Thoracic aorta (tissue), 2 donors: Measurements from ENCODE around the gene SLC41A3. TPM values are rescaled to one million over a fixed set of nuclear protein-coding genes. Genes with fewer than 3 reads are reported as not detected.

Experiments
- ATAC-seq: fragments of 150-250 bp; one replicate; pipeline ENCODE4 v1.8.0; 2017; ENCODE audit warnings: low read depth; ENCODE audit not compliant: insufficient number of reproducible peaks, low FRiP score
- DNase-seq: peaks from one replicate; pipeline ENCODE4 v3.0.0-alpha.2; 2020; ENCODE audit warnings: low spot score
- H3K27ac ChIP-seq, 2 donors: fragments of 200-600 bp; sonication (generic); 1 replicate in 1 of 2; 2 replicates in 1 of 2; pipeline ENCODE4 v1.5.1; 2016; ENCODE audit warnings: mild to moderate bottlenecking in 2 of 2, moderate library complexity in 2 of 2
- H3K27me3 ChIP-seq: fragments of 200-600 bp; sonication (generic); replicated peaks from 2 replicates; pipeline ENCODE4 v1.6.0; 2016; ENCODE audit warnings: mild to moderate bottlenecking; ENCODE audit not compliant: insufficient read depth
- H3K36me3 ChIP-seq: fragments of 200-600 bp; sonication (generic); one replicate; pipeline ENCODE4 v1.5.1; 2016
- H3K4me1 ChIP-seq, 2 donors: fragments of 200-600 bp; sonication (generic); 1 replicate in 1 of 2; 2 replicates in 1 of 2; pipeline versions ENCODE4 v1.5.1 to v1.6.0; 2016; ENCODE audit warnings: low read depth in 2 of 2, mild to moderate bottlenecking in 1 of 2; ENCODE audit not compliant: control insufficient read depth in 1 of 2
- H3K4me3 ChIP-seq: fragments of 200-600 bp; sonication (generic); 2 replicates; pipeline ENCODE4 v1.5.1; 2016; ENCODE audit warnings: mild to moderate bottlenecking
- H3K9me3 ChIP-seq: fragments of 200-600 bp; sonication (generic); 2 replicates; pipeline ENCODE4 v1.5.1; 2016
- CTCF ChIP-seq: fragments of 200-600 bp; sonication (generic); IDR thresholded peaks from one replicate; pipeline ENCODE4 v1.5.1; 2019; ENCODE audit warnings: antibody characterized with exemption
- total RNA-seq, 2 donors: library from RNA; depleted of rRNA; stranded (reverse); fragments of >200 nt; gene quantifications; one replicate each; pipeline versions ENCODE4 v1.1.0 to v1.2.3, GENCODE V29; 2016

SLC41A3 gene
- total RNA-seq, 2 donors from 2014 or later, result 70.9 to 106 TPM

GRCh38 chr3:126052196-126053058 lies 31.5 kb downstream of the SLC41A3 start:
- no peak overlapping the region for H3K27ac ChIP-seq
- peaks cover 4% of the 10 kb centered on the region for H3K36me3 ChIP-seq
- no peaks in the 10 kb centered on the region for H3K9me3 ChIP-seq
- no peaks in the 10 kb centered on the region for H3K4me1 ChIP-seq
- ATAC-seq (no peak), DNase-seq (no peak)
- TF ChIP-seq CTCF, result no peak
- no peak overlapping the region for H3K4me3 ChIP-seq
- no peaks in the 10 kb centered on the region for H3K27me3 ChIP-seq

GRCh38 chr3:126051741-126052140 lies 32.2 kb downstream of the SLC41A3 start:
- no peak overlapping the region for H3K27ac ChIP-seq
- H3K9me3 ChIP-seq, result no peaks in the 10 kb centered on the region
- TF ChIP-seq CTCF, result no peak
- no peaks in the 10 kb centered on the region for H3K27me3 ChIP-seq
- ATAC-seq, result no peak
- DNase-seq, result no peak
- peaks cover 4% of the 10 kb centered on the region for H3K36me3 ChIP-seq
- H3K4me1 ChIP-seq, result no peaks in the 10 kb centered on the region
- no peak overlapping the region for H3K4me3 ChIP-seq

GRCh38 chr3:126051234-126051633 lies 32.7 kb downstream of the SLC41A3 start:
- Histone ChIP-seq H3K9me3 (no peaks in the 10 kb centered on the region), H3K36me3 (peaks cover 4% of the 10 kb centered on the region), H3K27me3 (no peaks in the 10 kb centered on the region), H3K27ac (no peak overlapping the region), H3K4me1 (no peaks in the 10 kb centered on the region), H3K4me3 (no peak overlapping the region)
- ATAC-seq, result no peak
- TF ChIP-seq CTCF, result no peak
- DNase-seq, result no peak

GRCh38 chr3:126050626-126051025 lies 33.3 kb downstream of the SLC41A3 start:
- Histone ChIP-seq H3K36me3 (peaks cover 4% of the 10 kb centered on the region), H3K4me3 (no peak overlapping the region), H3K4me1 (no peaks in the 10 kb centered on the region), H3K27me3 (no peaks in the 10 kb centered on the region), H3K9me3 (no peaks in the 10 kb centered on the region), H3K27ac (no peak overlapping the region)
- DNase-seq (no peak), ATAC-seq (no peak)
- no peak for TF ChIP-seq CTCF

GRCh38 chr3:126050050-126050392 lies 33.9 kb downstream of the SLC41A3 start:
- DNase-seq, result no peak
- peaks cover 4% of the 10 kb centered on the region for H3K36me3 ChIP-seq
- H3K9me3 ChIP-seq, result no peaks in the 10 kb centered on the region
- no peaks in the 10 kb centered on the region for H3K27me3 ChIP-seq
- no peak overlapping the region for H3K4me3 ChIP-seq
- ATAC-seq, result no peak
- H3K27ac ChIP-seq, result no peak overlapping the region
- no peaks in the 10 kb centered on the region for H3K4me1 ChIP-seq
- no peak for TF ChIP-seq CTCF
